ENCODE measurements around the gene GNAI3.
A peak's percentile ranks its signal among the peaks of the same experiment; 100 is the strongest.

GNAI3 gene

DNA sequence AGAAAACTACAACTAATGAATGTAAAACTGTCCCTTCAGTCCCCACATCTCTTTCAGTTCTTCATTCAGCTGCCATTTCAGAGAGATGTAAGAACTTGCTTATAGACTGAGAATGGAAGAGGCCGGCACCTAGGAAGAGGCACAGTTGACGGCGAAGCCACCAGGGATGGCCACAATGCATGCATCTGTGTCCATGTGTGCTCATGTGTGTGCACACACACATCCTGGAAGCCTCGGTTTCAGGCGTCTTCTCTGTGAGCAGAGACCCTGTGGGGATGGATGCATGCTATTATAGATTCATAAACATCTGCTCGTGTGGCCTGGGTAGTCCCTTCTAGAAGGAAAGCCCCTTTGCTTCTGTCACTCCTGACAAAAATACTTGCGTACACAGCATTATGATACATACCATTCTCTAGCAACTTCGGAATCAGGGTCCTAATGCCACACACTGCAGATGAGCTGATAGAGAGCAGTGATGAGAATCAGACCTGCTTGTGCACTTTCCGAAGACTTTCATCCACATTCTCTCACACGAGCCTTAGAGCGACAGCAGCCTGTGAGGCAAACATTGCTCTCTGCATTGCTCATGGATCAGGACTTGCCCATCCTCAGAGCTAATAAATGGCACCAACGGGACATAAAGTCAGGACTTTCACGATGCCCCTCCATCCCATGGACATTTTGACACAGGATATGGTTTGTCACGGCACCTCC lies 21.2 kb upstream of the GNAI3 start:
- no peak for DNase-seq (ENCODE audit: low read depth)

DNA sequence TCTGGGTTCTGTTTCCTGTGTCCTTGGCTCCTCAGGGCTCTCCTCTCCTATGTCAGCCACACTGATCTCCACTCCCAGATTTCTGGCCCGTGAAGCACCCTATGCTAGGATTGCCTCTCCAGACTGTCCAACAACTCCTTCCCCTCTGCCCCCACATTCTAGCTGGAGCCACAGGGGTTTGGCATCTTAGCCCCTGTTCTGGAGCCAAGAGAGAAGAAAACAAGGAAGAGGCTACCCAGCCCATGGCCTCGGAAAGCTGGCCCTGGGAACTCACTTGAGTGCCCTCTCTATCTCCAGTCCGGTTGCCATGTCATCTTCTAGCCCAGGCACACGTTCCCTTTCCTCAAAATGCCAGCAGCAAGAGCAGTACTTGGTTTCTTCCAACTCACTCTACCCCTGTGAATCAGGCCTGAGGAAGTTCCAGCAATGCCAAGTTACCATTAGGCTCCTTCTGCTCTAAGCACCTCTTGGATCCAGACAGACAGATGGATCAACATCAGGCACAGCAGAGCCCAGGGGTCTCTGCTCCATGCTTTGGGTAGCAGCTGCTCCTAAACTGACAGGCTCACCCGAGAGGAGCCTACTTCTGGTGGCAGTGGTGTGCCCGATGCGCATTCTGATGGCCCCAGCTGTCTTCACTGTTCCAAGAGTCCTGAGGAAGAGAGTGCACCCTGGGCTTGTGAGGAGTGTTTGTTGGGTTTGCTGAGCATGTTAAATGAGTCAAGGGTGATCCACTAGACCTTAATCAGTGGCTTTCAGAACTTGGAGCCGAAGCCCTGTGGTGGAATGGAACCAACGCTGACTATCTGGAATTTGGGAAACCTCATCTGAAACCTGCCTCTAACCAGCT lies 20.3 kb upstream of the GNAI3 start:
- no peak for DNase-seq (ENCODE audit: low read depth)

- no peak for DNase-seq (ENCODE audit: low read depth)
These were observed 19.7 kb upstream of the GNAI3 start for GRCh38 chr1:109528712-109529111.

GRCh38 chr1:109529881-109530456 lies 18.4 kb upstream of the GNAI3 start:
- DNase-seq (ENCODE audit: low read depth) = no peak

DNA sequence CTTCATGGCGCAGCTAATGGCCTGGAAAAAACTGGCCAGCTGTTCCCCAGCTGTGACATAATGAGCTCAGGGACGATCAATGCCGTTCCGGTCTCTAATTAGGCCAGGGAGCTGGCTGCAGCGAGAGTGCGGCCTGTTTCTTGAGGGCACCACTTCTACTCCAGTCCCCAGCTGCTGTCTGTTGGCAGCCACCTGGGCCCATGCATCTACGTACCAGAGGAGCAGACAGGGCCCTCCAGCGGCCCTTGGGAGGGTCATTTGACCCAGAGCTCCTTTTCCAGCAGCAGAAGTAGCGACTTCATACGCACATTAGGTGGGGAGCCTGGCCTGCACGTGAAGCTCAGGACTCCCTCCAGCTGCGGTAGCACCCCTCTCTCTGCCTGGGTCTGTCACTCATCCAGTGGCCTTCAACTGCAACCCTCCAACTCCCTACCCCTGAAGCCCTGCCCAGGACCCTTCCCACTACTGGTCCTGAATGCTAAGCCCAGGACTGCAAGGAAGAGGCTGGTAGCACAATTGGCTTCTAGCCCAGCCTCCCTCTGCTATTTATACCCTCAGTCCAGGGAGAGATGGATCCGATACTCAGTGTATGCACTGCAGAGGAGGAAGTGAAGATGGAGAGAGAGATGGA lies 17.8 kb upstream of the GNAI3 start:
- DNase-seq (ENCODE audit: low read depth) = no peak

DNA sequence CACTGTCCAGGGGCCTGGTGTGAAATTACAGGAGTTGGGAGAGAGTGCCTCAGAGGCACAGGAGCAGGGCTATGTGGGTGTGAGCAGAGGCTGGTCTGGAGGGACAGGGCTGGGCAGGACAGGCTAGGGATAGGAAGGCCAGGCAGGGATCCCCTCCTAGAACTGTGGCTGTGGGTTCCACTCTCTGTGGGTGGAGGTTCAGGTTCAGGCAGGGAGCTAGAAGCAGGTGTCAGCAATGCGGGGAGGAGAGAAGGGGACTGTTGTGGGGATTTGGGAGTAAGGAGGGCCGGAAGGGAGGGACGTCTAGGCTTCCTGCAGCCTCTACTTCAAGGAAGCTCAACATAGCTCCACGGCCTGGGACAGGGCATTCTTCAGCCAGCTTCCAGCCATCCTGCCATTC lies 17.0 kb upstream of the GNAI3 start:
- no peak for DNase-seq (ENCODE audit: low read depth)

- DNase-seq (ENCODE audit: low read depth) = no peak
These were observed 16.5 kb upstream of the GNAI3 start for GRCh38 chr1:109531826-109532364.

GRCh38 chr1:109532365-109533136 lies 15.9 kb upstream of the GNAI3 start:
- DNase-seq (ENCODE audit: low read depth) = peak; percentile 92

GRCh38 chr1:109534307-109534858 lies 14.0 kb upstream of the GNAI3 start:
- DNase-seq (ENCODE audit: low read depth) = no peak

GRCh38 chr1:109535481-109535880 lies 12.9 kb upstream of the GNAI3 start:
- no peak for DNase-seq (ENCODE audit: low read depth)

GRCh38 chr1:109535971-109536491 lies 12.4 kb upstream of the GNAI3 start:
- DNase-seq (ENCODE audit: low read depth) = no peak

GRCh38 chr1:109537450-109538178 lies 10.8 kb upstream of the GNAI3 start:
- DNase-seq (ENCODE audit: low read depth) = no peak

- no peak for DNase-seq (ENCODE audit: low read depth)
These were observed 9.4 kb upstream of the GNAI3 start for GRCh38 chr1:109538827-109539555.

- DNase-seq (ENCODE audit: low read depth) = no peak
These were observed 8.7 kb upstream of the GNAI3 start, which contains the start of gene GPR61 for GRCh38 chr1:109539676-109540075. GPR61 (plus strand) TSS chr1:109539872; CDS start chr1:109543023, 3,151 bp downstream.

DNA sequence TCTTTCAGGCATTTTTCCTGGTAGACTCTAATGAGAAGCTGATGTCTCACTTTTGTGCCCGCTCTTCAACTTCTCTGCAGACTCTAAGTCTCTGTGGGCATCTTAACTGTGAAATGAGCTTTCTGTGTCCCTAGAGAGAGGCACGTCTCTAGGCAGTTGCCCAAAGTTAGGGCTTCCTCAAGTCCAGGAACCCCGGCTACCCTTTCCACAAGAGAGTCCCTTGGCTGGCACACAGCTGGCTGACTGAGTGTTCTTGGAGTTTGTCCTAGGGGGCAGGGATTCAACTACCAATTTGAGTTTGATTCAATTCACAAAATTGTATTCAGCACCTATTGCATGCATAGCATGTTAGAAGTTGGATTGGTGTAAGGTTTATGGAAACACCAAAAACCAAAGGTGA lies 7.3 kb upstream of the GNAI3 start:
- DNase-seq (ENCODE audit: low read depth) = no peak

DNA sequence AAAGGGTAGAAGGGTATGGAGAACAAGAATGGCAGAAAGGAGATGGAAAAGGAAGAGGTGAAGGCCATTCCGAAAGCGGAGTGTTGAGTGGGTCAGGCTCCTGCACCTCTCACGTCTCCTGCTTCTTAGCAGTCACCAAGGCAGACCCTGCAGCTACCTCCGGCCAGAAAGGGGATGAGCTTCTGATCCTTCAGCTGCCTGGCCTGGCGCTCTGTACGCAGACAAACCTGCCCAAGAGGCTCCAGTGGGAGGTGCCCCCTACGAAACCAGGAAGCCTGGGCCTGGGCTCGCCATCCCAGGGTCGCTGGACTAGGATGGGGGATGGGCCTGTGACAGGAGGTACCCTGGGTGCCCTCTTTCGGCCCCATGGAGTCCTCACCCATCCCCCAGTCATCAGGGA lies 5.8 kb upstream of the GNAI3 start:
- no peak for DNase-seq (ENCODE audit: low read depth)

GRCh38 chr1:109543283-109543987 lies 5.0 kb upstream of the GNAI3 start:
- DNase-seq (ENCODE audit: low read depth) = no peak

DNA sequence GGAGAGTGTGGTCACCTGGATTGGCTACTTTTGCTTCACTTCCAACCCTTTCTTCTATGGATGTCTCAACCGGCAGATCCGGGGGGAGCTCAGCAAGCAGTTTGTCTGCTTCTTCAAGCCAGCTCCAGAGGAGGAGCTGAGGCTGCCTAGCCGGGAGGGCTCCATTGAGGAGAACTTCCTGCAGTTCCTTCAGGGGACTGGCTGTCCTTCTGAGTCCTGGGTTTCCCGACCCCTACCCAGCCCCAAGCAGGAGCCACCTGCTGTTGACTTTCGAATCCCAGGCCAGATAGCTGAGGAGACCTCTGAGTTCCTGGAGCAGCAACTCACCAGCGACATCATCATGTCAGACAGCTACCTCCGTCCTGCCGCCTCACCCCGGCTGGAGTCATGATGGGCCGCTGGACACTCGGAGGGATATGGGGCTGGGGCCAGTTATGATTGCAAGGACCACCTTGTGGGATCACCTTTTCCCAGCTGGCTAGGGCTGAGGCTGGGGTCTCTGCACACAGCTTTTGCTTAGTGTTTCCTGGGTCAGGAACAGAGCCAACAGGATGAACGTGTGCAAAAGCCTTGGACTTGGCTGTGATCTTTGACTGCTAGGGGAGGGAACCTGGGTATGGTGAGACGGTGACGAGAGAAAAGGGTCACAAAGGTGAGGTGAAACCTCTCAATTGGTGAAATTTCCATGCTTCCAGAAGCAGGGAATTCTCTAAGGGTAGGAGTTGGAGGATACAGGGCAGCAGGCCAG lies 4.3 kb upstream of the GNAI3 start:
- DNase-seq (ENCODE audit: low read depth) = no peak

Data from stimulated activated CD8-positive, alpha-beta memory T cell treated with anti-CD3 and anti-CD28 coated beads, Interleukin-7, amount 100 ng/mL, for 24 hours (primary cell).